Measurements from ENCODE around the gene APEH. TPM values are rescaled to one million over a fixed set of nuclear protein-coding genes. Genes with fewer than 3 reads are reported as not detected.

APEH gene
- total RNA-seq, 3 donors from 2014 or later (not counting 1 experiment from before 2014, with no cell fraction given) = 62.8 to 95.7 (median 77.5) TPM

- no peak for TF ChIP-seq CTCF (IDR thresholded peaks at IDR 0.05)
- Mint-ChIP-seq H3K4me1 (no peaks in the 10 kb centered on the region), H3K9me3 (no peaks in the 10 kb centered on the region), H3K27ac (no peak overlapping the region), H3K36me3 (no peaks in the 10 kb centered on the region), H3K4me3 (no peak overlapping the region), H3K27me3 (ENCODE audit: low read depth in 2 of 2) (no peaks in the 10 kb centered on the region)
- intact Hi-C loops (cut with micrococcal nuclease) = no loop called here
- Histone ChIP-seq H3K27ac (ENCODE audit: low read length) (no peak overlapping the region), H3K9me3 (ENCODE audit: control insufficient read depth, insufficient read depth, low read length) (no peaks in the 10 kb centered on the region), H3K27me3 (ENCODE audit: control insufficient read depth, insufficient read depth, low read length) (no peaks in the 10 kb centered on the region), H3K36me3 (ENCODE audit: control insufficient read depth, insufficient read depth, low read length) (no peaks in the 10 kb centered on the region), H3K4me1 (ENCODE audit: control insufficient read depth, insufficient read depth, low read length) (no peaks in the 10 kb centered on the region), H3K4me3 (ENCODE audit: low read length) (no peak overlapping the region)
- WGBS (ENCODE audit: insufficient coverage) = 86% methylated on average over 17 of the region's 17 CpGs
- ATAC-seq = no peak
- no peak for DNase-seq
Measured at GRCh38 chr3:49654176-49654825, 19.9 kb upstream of the APEH start.

DNA sequence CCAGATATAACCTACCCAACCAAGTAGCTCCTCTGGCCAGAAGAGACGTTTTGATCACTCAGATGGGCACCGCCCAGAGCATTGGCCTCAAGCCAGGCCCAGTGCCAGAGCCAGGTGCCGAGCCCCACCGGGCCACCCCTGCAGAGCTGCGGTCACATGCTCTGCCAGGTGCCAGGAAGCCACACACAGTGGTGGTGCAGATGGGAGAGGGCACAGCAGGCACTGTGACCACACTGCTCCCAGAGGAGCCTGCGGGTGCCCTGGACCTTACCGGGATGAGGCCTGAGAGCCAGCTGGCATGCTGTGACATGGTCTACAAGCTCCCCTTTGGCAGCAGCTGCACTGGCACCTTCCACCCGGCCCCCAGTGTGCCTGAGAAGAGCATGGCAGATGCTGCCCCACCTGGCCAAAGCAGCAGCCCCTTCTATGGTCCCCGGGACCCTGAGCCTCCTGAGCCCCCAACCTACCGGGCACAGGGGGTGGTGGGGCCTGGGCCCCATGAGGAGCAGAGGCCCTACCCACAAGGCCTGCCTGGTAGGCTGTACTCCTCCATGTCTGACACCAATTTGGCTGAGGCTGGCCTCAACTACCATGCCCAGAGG is 19.1 kb upstream of the APEH start:
- H3K36me3 ChIP-seq (ENCODE audit: control insufficient read depth, insufficient read depth, low read length) = no peaks in the 10 kb centered on the region
- Mint-ChIP-seq H3K4me3 (no peak overlapping the region), H3K9me3 (no peaks in the 10 kb centered on the region), H3K36me3 (no peaks in the 10 kb centered on the region), H3K27me3 (ENCODE audit: low read depth in 2 of 2) (no peaks in the 10 kb centered on the region), H3K27ac (no peak overlapping the region), H3K4me1 (no peaks in the 10 kb centered on the region)
- H3K27ac ChIP-seq (ENCODE audit: low read length) = no peak overlapping the region
- no peak for TF ChIP-seq CTCF (IDR thresholded peaks at IDR 0.05)
- DNase-seq = no peak
- no peaks in the 10 kb centered on the region for H3K9me3 ChIP-seq (ENCODE audit: control insufficient read depth, insufficient read depth, low read length)
- no peak for ATAC-seq
- intact Hi-C loops (cut with micrococcal nuclease) = no loop called here
- H3K4me3 ChIP-seq (ENCODE audit: low read length) = no peak overlapping the region
- H3K27me3 ChIP-seq (ENCODE audit: control insufficient read depth, insufficient read depth, low read length) = no peaks in the 10 kb centered on the region
- WGBS (ENCODE audit: insufficient coverage) = 31% methylated on average over 10 of the region's 10 CpGs
- no peaks in the 10 kb centered on the region for H3K4me1 ChIP-seq (ENCODE audit: control insufficient read depth, insufficient read depth, low read length)

GRCh38 chr3:49655731-49656285 is 18.3 kb upstream of the APEH start:
- Mint-ChIP-seq H3K9me3 (no peaks in the 10 kb centered on the region), H3K4me3 (no peak overlapping the region), H3K27me3 (ENCODE audit: low read depth in 2 of 2) (no peaks in the 10 kb centered on the region), H3K4me1 (no peaks in the 10 kb centered on the region), H3K27ac (no peak overlapping the region), H3K36me3 (no peaks in the 10 kb centered on the region)
- Histone ChIP-seq H3K27me3 (ENCODE audit: control insufficient read depth, insufficient read depth, low read length) (no peaks in the 10 kb centered on the region), H3K4me3 (ENCODE audit: low read length) (no peak overlapping the region), H3K9me3 (ENCODE audit: control insufficient read depth, insufficient read depth, low read length) (no peaks in the 10 kb centered on the region), H3K4me1 (ENCODE audit: control insufficient read depth, insufficient read depth, low read length) (no peaks in the 10 kb centered on the region), H3K27ac (ENCODE audit: low read length) (no peak overlapping the region), H3K36me3 (ENCODE audit: control insufficient read depth, insufficient read depth, low read length) (no peaks in the 10 kb centered on the region)
- 97% methylated on average over 19 of the region's 19 CpGs for WGBS (ENCODE audit: insufficient coverage)
- DNase-seq (no peak), ATAC-seq (no peak)
- intact Hi-C loops (cut with micrococcal nuclease) = no loop called here
- no peak for TF ChIP-seq CTCF (IDR thresholded peaks at IDR 0.05)

All from natural killer cell (primary cell).